ENCODE measurements around the gene LTA.
"Not testable (repeated sequence)": the region's sequence is repeated elsewhere in the genome, so short reads cannot be mapped to it uniquely, and the experiment has no call there.

Gene LTA

GRCh38 chr6:31586599-31587281, 14.7 kb downstream of the LTA start:
- DNase-seq (ENCODE audit: low spot score): no peak

GRCh38 chr6:31587791-31588777, 16.0 kb downstream of the LTA start:
- DNase-seq (ENCODE audit: low spot score): no peak

DNA sequence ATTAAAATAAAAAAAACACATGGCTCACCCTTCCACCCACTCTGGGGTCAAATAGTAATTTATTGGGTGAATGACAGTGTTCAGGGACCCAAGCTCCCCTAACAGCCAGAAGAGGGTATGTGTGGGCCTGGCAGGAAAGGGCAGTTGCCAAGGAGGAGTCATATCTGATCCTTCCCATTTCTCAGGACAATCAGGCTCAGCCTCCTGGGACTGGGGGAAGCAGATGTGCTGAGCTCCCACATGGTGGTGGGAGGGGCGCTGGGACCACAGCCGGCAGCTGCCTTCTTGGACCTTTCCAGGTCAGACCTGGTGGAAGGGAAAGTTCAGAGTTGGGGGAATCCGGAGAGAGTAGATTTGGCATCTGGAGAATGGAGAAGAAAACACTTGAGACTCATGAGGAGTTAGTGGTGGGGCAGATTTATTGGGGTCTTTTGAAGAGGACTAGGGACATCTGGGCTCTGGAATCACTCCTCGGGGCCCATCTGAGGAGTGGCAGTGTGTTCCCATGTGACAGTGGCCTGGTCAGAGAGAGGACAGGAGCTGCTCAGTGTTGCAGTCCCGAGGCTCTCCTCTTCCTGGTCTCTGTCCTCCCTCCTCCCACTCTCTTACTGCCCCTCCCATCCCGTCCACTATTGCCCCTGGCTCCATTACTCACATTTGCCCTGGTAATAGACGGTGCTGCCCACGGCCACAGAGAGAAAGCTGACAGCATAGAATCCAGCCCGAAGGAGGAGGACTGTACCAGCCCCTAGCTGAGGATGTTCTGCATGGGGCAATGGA, 17.0 kb downstream of the LTA start:
- no peak for DNase-seq (ENCODE audit: low spot score)

DNA sequence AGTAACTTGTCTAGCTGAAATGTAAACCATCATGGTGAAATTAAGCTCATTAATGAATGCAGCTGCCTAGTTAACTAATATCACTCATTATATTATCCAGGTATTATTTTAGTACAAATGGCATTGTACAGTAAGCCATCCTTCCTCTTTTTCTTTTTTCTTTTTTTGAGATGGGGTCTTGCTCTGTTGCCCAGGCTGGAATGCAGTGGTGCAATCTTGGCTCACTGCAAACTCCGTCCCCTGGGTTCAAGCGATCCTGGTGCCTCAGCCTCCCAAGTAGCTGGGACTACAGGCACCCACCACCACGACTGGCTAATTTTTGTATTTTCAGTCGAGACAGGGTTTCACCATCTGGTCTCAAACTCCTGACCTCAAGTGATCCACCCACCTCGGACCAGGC, 18.6 kb downstream of the LTA start:
- DNase-seq (ENCODE audit: low spot score): not testable (repeated sequence)

DNA sequence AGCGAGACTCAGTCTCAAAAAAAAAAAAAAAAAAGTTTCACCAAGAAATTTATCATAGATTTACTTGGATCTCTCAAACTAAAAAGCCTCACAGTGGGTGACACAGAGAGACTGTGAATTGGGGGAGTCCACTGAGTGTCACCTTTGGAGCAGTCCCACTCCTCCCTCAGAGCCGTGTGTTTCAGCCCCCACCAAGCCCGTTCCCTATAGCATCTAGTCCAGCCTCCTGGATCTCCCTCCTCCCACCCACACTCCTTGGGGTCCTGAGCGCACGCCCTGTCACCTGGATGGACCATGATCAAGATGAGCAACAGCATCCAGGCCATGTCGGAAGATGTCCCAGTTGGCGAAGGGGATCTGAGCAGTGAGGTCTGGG, 20.3 kb downstream of the LTA start:
- DNase-seq (ENCODE audit: low spot score): no peak

DNA sequence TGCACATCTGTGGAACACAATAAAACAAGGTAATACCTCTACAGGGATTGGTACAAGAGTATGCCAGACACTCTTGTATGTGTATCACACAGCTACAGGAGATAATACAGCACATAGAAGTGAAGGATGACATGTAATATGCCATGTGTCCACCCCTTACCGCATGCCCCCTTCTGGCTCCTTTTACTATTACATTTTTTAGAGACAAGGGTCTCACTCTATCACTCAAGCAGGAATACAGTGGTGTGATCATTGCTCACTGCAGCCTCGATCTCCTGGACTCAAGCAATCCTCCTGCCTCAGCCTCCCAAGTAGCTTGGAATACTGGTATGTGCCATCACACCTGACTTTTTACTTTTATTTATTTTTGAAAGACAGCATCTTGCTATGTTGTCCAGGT, 24.9 kb downstream of the LTA start:
- DNase-seq (ENCODE audit: low spot score): no peak

GRCh38 chr6:31607317-31607716, 35.2 kb downstream of the LTA start:
- no peak for DNase-seq (ENCODE audit: low spot score)

DNA sequence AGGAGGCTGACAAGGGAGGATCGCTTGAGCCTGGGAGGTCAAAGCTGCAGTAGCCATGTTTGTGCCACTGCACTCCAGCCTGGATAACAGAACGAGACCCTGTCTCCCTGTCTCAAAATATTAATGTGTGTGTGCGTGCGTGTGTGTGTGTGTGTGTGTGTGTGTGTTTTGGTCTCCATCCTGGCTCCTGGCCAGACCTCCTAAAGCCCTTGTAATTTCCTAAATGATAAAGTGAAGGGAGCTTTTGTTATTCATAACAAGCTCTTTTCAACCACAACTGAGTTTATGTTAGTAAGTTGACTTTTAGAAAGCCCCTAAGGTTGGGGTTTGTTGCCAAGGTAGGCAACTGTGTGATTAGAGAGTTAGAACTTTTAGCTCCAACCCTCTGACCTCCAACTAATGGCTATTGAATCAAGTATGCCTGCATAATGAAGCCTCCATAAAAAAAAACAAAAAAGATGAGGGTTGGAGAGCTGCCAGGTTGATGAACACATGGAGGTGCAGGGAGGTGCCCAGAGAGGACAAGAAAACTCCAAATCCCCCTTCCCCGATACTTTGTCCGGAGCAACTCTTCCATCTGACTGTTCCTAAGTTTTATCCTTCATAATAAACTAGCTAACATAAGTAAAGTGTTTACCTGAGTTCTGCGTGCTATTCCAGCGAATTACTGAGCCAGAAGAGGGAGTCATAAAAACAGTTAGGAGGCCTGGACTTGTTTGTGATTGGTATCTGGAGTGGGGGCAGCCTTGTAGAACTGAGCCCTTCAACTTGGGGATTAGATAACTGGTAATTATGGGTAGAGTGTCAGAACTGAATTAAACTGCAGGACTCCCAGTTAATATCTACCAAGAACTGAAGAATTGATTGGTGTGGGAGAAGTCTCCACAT, 37.7 kb downstream of the LTA start:
- DNase-seq (ENCODE audit: low spot score): no peak

- no peak for DNase-seq (ENCODE audit: low spot score)
Measured at GRCh38 chr6:31610968-31611367, 38.9 kb downstream of the LTA start.

DNA sequence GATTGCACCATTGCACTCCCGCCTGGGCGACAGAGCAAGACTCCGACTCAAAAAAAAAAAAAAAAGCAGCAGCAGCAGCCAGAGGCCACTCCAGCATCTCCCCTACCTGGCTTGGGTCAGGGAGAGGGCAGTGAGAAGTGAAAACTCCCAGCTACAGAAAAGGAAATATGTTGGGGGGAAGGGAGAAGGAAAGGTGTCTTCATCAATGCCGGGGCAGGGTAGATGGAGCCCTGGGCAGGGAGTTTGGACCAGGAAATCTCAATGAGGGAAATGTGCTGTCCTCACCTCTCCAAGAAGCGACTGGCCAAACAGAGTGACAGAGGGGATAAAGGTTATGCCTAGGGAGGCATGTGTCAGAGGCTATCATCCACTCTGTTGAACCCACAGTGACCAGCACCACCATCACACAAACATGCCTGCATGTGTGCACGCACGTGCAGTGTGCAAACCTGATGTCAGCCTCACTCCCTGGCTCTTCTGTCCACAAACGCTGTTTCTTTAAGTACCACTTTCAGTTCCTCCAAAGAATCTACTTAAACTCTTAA, 42.1 kb downstream of the LTA start:
- no peak for DNase-seq (ENCODE audit: low spot score)

DNA sequence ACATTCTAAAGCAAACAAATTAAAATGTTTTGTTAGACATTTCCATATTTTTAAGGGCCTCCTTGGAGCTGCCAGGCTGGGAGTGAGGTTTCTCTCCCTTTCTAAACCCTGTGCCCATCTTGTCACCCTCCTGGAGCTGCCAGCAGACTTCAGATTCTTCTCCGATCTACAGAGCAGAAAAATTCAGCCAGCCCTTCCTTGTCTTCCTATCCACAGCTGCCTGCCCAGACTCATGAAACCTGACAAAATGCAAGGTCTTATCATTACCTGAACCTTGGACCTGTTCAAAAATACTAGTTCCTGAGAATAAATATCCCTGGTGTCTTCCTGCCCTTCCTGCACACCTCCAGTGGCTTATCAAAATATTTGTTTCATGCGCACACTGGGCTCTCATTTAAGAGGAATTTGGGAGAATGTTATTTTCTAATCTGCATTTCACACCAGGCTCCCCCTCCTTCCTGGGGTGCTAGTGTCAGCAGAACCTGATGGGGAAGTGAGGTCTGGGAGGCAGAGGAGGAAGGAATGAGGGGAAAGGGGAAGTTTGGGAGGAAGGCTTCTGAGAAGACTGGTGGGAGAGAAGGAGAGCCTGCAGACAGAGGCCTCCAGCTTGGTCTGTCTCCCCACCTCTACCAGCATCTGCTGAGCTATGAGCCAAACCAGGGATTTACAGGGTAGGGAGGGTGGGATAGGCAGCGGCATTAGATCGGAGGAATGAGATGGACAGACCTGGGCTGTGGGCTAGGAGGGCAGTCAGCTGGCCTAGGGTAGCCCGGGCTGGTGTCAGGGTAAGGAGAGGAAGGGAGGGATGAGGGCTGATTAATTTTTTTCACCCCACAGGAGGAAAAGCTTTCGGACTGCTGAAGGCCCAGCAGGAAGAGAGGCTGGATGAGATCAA, 42.8 kb downstream of the LTA start, which contains the start of gene AIF1:
TSS of gene AIF1 (plus strand) at position 551 of the 895 bp plus-strand sequence. CDS start at position 647, 96 bp downstream.
- DNase-seq (ENCODE audit: low spot score): no peak

- DNase-seq (ENCODE audit: low spot score): no peak
Measured at GRCh38 chr6:31615748-31616147, 43.7 kb downstream of the LTA start.

GRCh38 chr6:31617010-31617409, 44.9 kb downstream of the LTA start:
- DNase-seq (ENCODE audit: low spot score): no peak

- DNase-seq (ENCODE audit: low spot score): peak; percentile 98
Measured at GRCh38 chr6:31619805-31620585, 47.9 kb downstream of the LTA start.

- DNase-seq (ENCODE audit: low spot score): peak; percentile 83
Measured at GRCh38 chr6:31620586-31621319, 48.7 kb downstream of the LTA start, which contains the start of gene PRRC2A. PRRC2A (plus strand) TSS chr6:31620715; CDS start chr6:31622790, 2,075 bp downstream.

- no peak for DNase-seq (ENCODE audit: low spot score)
Measured at GRCh38 chr6:31621320-31621939, 49.3 kb downstream of the LTA start.

GRCh38 chr6:31621991-31622390, 49.9 kb downstream of the LTA start:
- DNase-seq (ENCODE audit: low spot score): peak; percentile 29

DNA sequence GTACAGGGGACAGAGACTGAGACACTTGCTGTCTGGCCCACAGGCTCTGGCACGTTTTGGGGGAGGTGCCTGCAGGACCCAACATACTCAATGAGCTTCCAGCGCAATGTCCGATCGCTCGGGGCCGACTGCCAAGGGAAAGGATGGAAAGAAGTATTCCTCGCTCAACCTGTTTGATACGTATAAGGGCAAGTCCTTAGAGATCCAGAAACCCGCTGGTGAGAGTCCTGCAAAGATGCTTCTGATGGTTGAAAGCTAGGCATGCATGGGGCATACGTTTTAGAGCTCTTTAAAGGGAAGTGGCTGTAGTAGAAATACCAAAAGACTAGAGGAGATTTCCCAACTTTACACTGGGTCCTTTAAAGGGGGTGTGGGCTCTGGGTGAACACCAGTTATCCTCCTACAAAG, 50.6 kb downstream of the LTA start:
- no peak for DNase-seq (ENCODE audit: low spot score)

Data from AG08396 (cell line).